B cell (primary cell): Measurements from ENCODE around the gene IRGM. TPM values are rescaled to one million over a fixed set of nuclear protein-coding genes. Genes with fewer than 3 reads are reported as not detected.

Experiments used
- polyA plus RNA-seq: library from polyadenylated mRNA; depleted of rRNA; stranded (reverse); fragments of >200 nt; gene quantifications from 2 replicates; pipeline ENCODE4 v1.2.3, GENCODE V29; 2012
- total RNA-seq, 2 donors: library from RNA; stranded (reverse); fragments of 120-200 nt in 1 of 2; gene quantifications; 1 replicate in 1 of 2; 2 replicates in 1 of 2; pipeline versions ENCODE4 v1.2.3 to v1.2.4, GENCODE V29; 2013 to 2022

IRGM gene
- total and polyA plus RNA-seq, 2 donors (not counting 1 experiment from before 2014, with no cell fraction given), result 1.3 to 2.5 TPM

Other genes with a start within 250 kb of the IRGM start
- gene SYNPO, start 205.9 kb upstream of the IRGM start, total RNA-seq, result 16.3 and 16.8 TPM in 2 replicates
- gene SYNPO, start 205.9 kb upstream of the IRGM start, polyA plus RNA-seq, result 11.2 and 13.2 TPM in 2 replicates
- not detected in 2 replicates for gene MYOZ3, start 185.3 kb upstream of the IRGM start, total RNA-seq
- gene MYOZ3, start 185.3 kb upstream of the IRGM start, polyA plus RNA-seq, result 0.04 TPM in 1 of 2 replicates, not detected in the other
- gene RBM22, start 145.5 kb upstream of the IRGM start, total RNA-seq, result 88.4 and 89.4 TPM in 2 replicates
- 70.6 and 101 TPM in 2 replicates for gene RBM22, start 145.5 kb upstream of the IRGM start, polyA plus RNA-seq
- 54.4 and 58.4 TPM in 2 replicates for gene DCTN4, start 87.5 kb upstream of the IRGM start, total RNA-seq
- 11.2 and 17.2 TPM in 2 replicates for gene DCTN4, start 87.5 kb upstream of the IRGM start, polyA plus RNA-seq
- not detected in 2 replicates for gene SMIM3, start 67.8 kb upstream of the IRGM start, total RNA-seq
- 0.37 and 1.0 TPM in 2 replicates for gene SMIM3, start 67.8 kb upstream of the IRGM start, polyA plus RNA-seq
- gene ZNF300, start 58.5 kb downstream of the IRGM start, total RNA-seq, result 8.1 and 8.7 TPM in 2 replicates
- gene ZNF300, start 58.5 kb downstream of the IRGM start, polyA plus RNA-seq, result 3.6 and 4.3 TPM in 2 replicates
- 0.78 TPM in 1 of 2 replicates, not detected in the other for gene GPX3, start 174.1 kb downstream of the IRGM start, total RNA-seq
- gene GPX3, start 174.1 kb downstream of the IRGM start, polyA plus RNA-seq, result not detected in 2 replicates
- 294 and 295 TPM in 2 replicates for gene TNIP1, start 234.5 kb downstream of the IRGM start, total RNA-seq
- 108 and 110 TPM in 2 replicates for gene TNIP1, start 234.5 kb downstream of the IRGM start, polyA plus RNA-seq